Measurements from ENCODE around the gene CRYZL1.
A peak's percentile ranks its signal among the peaks of the same experiment; 100 is the strongest.

CRYZL1 gene

DNA sequence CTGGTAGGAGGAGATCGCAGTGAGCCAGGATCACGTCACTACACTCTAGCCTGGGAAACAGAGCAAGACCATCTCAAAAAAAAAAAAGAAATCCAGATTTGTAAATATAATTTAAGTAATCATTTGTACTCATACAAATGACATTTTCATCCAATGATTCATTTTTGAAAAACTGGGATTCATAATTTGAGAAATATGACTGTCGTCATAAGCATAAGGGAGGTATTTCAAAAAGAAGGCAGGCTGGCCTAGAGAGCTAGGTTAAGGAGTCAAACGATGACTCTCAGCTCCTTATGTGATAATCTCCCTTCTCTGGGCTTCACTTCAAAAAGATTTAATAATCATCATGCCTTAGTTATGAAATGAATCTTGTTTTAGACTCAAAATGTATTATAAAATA, 101.9 kb downstream of the CRYZL1 start:
- DNase-seq: peak; percentile 26
